ENCODE results near the gene MYO9B. TPM values are rescaled to one million over a fixed set of nuclear protein-coding genes. Genes with fewer than 3 reads are reported as not detected.

The MYO9B gene
- total RNA-seq, 1 experiment from 2014 or later, result 74.6 TPM

DNA sequence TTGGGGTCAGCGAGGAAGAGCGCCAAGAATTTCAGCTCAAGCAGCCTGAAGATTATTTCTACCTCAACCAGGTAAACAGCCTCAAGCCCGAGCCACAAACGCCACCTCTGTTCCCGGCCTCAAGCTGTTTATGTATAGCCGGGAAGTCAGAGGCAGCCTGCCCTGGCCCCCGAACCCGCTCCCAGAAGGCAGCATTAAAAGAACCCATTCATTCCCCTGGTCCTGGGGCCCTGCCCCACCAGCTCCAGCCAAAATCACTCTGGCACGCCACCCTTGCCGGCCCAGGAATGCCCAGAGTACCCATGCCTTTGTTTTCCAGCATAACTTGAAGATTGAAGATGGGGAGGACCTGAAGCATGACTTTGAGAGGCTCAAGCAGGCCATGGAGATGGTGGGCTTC, 78.4 kb downstream of the MYO9B start:
- Histone ChIP-seq H3K27ac (ENCODE audit: low read depth, low read length) (no peak overlapping the region), H3K9me2 (ENCODE audit: insufficient read depth) (no peaks in the 10 kb centered on the region), H2AFZ (ENCODE audit: low read depth, low read length, poor library complexity, severe bottlenecking) (no peak overlapping the region), H3K9me3 (ENCODE audit: control insufficient read depth in 1 of 2, insufficient read depth in 1 of 2, low read depth in 1 of 2, low read length in 2 of 2) (no peaks in the 10 kb centered on the region), H3K36me3 (ENCODE audit: control insufficient read depth in 1 of 2, insufficient read depth in 2 of 2, low read length in 2 of 2) (peaks cover 12 to 21% of the 10 kb centered on the region in 2 experiments; a peak in 3 of 4 replicates), H3K9ac (ENCODE audit: low read length) (no peak overlapping the region), H3K4me2 (ENCODE audit: low read length) (no peak overlapping the region), H3K79me2 (ENCODE audit: insufficient read depth, low read length) (no peaks in the 10 kb centered on the region), H3K27me3 (ENCODE audit: insufficient read depth, low read length) (no peaks in the 10 kb centered on the region), H3K4me3 (replicated peaks in 1 of 2; ENCODE audit: low read depth in 1 of 2, low read length in 2 of 2) (no peak overlapping the region), H3K4me1 (ENCODE audit: control insufficient read depth in 1 of 2, insufficient read depth in 2 of 2, low read length in 2 of 2) (no peaks in the 10 kb centered on the region), H4K20me1 (ENCODE audit: insufficient read depth) (no peaks in the 10 kb centered on the region)
- ATAC-seq, result no peak
- RAD21 ChIA-PET (ENCODE audit: low non-redundant PET in 1 of 2, low total read pairs in 2 of 2, uncharacterized antibody in 2 of 2, unreplicated experiment in 2 of 2), result no interaction called here
- intact Hi-C loops (cut with micrococcal nuclease), result no loop called here
- BruUV-seq (replicated peaks), result no TSS peak
- no peak for DNase-seq (ENCODE audit: low read depth, low spot score)
- POLR2A ChIA-PET, result no interaction called here
- CTCF ChIA-PET, result no interaction called here
- TF ChIP-seq, protein P1, sequence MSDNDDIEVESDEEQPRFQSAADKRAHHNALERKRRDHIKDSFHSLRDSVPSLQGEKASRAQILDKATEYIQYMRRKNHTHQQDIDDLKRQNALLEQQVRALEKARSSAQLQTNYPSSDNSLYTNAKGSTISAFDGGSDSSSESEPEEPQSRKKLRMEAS (IDR thresholded peaks at IDR 0.05), result no peak
- TF ChIP-seq SIN3A (IDR thresholded peaks at IDR 0.05; ENCODE audit: low read depth), result no peak
- no peak for TF ChIP-seq ELF1 (IDR thresholded peaks at IDR 0.05; ENCODE audit: borderline replicate concordance, low read depth)
- no peak for TF ChIP-seq FOSL1 (IDR thresholded peaks at IDR 0.05; ENCODE audit: low read depth)
- no peak for TF ChIP-seq ZFX (IDR thresholded peaks at IDR 0.05)
- TF ChIP-seq YY1 (IDR thresholded peaks at IDR 0.05; ENCODE audit: extremely low read depth, insufficient replicate concordance, low read depth, low read length), result no peak
- TF ChIP-seq POLR2A (IDR thresholded peaks at IDR 0.05; ENCODE audit: borderline replicate concordance, extremely low read depth, insufficient read depth, insufficient read length), result no peak
- TF ChIP-seq ZNF274 (IDR thresholded peaks at IDR 0.05; ENCODE audit: low read depth, low read length), result no peak
- TF ChIP-seq TCF7L2 (IDR thresholded peaks at IDR 0.05; ENCODE audit: borderline replicate concordance, extremely low read depth, insufficient read depth, insufficient read length), result no peak
- TF ChIP-seq, protein P2, sequence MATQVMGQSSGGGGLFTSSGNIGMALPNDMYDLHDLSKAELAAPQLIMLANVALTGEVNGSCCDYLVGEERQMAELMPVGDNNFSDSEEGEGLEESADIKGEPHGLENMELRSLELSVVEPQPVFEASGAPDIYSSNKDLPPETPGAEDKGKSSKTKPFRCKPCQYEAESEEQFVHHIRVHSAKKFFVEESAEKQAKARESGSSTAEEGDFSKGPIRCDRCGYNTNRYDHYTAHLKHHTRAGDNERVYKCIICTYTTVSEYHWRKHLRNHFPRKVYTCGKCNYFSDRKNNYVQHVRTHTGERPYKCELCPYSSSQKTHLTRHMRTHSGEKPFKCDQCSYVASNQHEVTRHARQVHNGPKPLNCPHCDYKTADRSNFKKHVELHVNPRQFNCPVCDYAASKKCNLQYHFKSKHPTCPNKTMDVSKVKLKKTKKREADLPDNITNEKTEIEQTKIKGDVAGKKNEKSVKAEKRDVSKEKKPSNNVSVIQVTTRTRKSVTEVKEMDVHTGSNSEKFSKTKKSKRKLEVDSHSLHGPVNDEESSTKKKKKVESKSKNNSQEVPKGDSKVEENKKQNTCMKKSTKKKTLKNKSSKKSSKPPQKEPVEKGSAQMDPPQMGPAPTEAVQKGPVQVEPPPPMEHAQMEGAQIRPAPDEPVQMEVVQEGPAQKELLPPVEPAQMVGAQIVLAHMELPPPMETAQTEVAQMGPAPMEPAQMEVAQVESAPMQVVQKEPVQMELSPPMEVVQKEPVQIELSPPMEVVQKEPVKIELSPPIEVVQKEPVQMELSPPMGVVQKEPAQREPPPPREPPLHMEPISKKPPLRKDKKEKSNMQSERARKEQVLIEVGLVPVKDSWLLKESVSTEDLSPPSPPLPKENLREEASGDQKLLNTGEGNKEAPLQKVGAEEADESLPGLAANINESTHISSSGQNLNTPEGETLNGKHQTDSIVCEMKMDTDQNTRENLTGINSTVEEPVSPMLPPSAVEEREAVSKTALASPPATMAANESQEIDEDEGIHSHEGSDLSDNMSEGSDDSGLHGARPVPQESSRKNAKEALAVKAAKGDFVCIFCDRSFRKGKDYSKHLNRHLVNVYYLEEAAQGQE (IDR thresholded peaks at IDR 0.05; ENCODE audit: low read depth), result no peak
- TF ChIP-seq, protein P3, sequence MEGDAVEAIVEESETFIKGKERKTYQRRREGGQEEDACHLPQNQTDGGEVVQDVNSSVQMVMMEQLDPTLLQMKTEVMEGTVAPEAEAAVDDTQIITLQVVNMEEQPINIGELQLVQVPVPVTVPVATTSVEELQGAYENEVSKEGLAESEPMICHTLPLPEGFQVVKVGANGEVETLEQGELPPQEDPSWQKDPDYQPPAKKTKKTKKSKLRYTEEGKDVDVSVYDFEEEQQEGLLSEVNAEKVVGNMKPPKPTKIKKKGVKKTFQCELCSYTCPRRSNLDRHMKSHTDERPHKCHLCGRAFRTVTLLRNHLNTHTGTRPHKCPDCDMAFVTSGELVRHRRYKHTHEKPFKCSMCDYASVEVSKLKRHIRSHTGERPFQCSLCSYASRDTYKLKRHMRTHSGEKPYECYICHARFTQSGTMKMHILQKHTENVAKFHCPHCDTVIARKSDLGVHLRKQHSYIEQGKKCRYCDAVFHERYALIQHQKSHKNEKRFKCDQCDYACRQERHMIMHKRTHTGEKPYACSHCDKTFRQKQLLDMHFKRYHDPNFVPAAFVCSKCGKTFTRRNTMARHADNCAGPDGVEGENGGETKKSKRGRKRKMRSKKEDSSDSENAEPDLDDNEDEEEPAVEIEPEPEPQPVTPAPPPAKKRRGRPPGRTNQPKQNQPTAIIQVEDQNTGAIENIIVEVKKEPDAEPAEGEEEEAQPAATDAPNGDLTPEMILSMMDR (IDR thresholded peaks at IDR 0.05 in 2 of 3, conservative IDR thresholded peaks at IDR 0.05 in 1 of 3; ENCODE audit: borderline replicate concordance in 1 of 3, insufficient read depth in 1 of 3, low read depth in 2 of 3, low read length in 2 of 3), result no peak
- no peak for TF ChIP-seq EZH2 (IDR thresholded peaks at IDR 0.05)
- no peak for TF ChIP-seq POLR2AphosphoS5 (IDR thresholded peaks at IDR 0.05; ENCODE audit: low read depth, low read length)
- TF ChIP-seq JUND (IDR thresholded peaks at IDR 0.05), result no peak

Data from HCT116 (cell line).